A549 (cell line): ENCODE data around the gene STXBP6. TPM values are rescaled to one million over a fixed set of nuclear protein-coding genes. Genes with fewer than 3 reads are reported as not detected.

Experiments
- ATAC-seq, 2 experiments: fragments of 200-7000 bp in 1 of 2; fragments of >200 bp in 1 of 2; cut with Nextera tagmentation in 1 of 2; cut with Tn5 transposase in 1 of 2; 3 replicates each; pipeline versions ENCODE4 v1.8.0 to v1.9.1; 2018 to 2020; ENCODE audit warnings: mild to moderate bottlenecking in 1 of 2, moderate library complexity in 1 of 2
- CTCF ChIA-PET: fragments of 300-600 bp; sonication (Branson Sonifier 250); formaldehyde crosslinking; extraction: SDS; loops from one replicate; lab custom pipeline; 2021; ENCODE audit warnings: antibody characterized with exemption, inconsistent platforms; lab: Yijun Ruan, JAX
- POLR2A ChIA-PET: fragments of 350-600 bp; formaldehyde crosslinking; extraction: SDS; loops from one replicate; lab custom pipeline; 2021; ENCODE audit warnings: antibody characterized with exemption, inconsistent platforms; lab: Yijun Ruan, JAX
- DNase-seq, 2 experiments: peaks; one replicate each; pipeline versions ENCODE4 v3.0.0 to v3.0.0-alpha.2; 2011 to 2016; ENCODE audit warnings: low read depth in 1 of 2, low spot score in 1 of 2
- FAIRE-seq: peaks from 2 replicates; lab custom pipeline; 2011; peaks lifted over from hg19 to GRCh38; lab: Jason Lieb, UNC
- H3K27ac ChIP-seq, 2 experiments: fragments of >200 bp; sonication (Bioruptor Twin); formaldehyde crosslinking; 3 replicates each; pipeline ENCODE4 v1.5.1; 2016 to 2017
- H3K4me1 ChIP-seq: fragments of >200 bp; sonication (Bioruptor Twin); formaldehyde crosslinking; 3 replicates; pipeline ENCODE4 v1.6.1; 2016
- H3K4me2 ChIP-seq: fragments of >200 bp; sonication (Bioruptor Twin); formaldehyde crosslinking; 3 replicates; pipeline ENCODE4 v1.6.1; 2016
- H3K4me3 ChIP-seq: fragments of >200 bp; sonication (Bioruptor Twin); formaldehyde crosslinking; 3 replicates; pipeline ENCODE4 v1.5.1; 2016
- H3K9me3 ChIP-seq: fragments of >200 bp; sonication (Bioruptor Twin); formaldehyde crosslinking; 3 replicates; pipeline ENCODE4 v1.6.1; 2016
- CEBPB ChIP-seq, 2 experiments: fragments of >200 bp in 1 of 2; sonication (Bioruptor Twin) in 1 of 2; formaldehyde crosslinking in 1 of 2; IDR thresholded peaks; 2 replicates each; pipeline ENCODE4 v1.6.1; 2012 to 2016
- CHD2 ChIP-seq: fragments of 150-350 bp; IDR thresholded peaks from 2 replicates; pipeline ENCODE4 v1.6.1; 2014; ENCODE audit warnings: low read length; ENCODE audit not compliant: partially characterized antibody
- EP300 ChIP-seq, 2 experiments: fragments of >200 bp; sonication (Bioruptor Twin); formaldehyde crosslinking; IDR thresholded peaks; 2 replicates in 1 of 2; 3 replicates in 1 of 2; pipeline ENCODE4 v1.6.1; 2016 to 2017
- ESRRA ChIP-seq: fragments of 150-350 bp; IDR thresholded peaks from 2 replicates; pipeline ENCODE4 v1.6.1; 2014; ENCODE audit warnings: mild to moderate bottlenecking, low read length, borderline replicate concordance
- HOXA7 ChIP-seq: fragments of 250-450 bp; sonication (Bioruptor Pico); IDR thresholded peaks from 2 replicates; pipeline ENCODE4 v1.5.0; 2020; ENCODE audit warnings: mild to moderate bottlenecking, moderate library complexity
- JUN ChIP-seq, 2 experiments: fragments of >200 bp; sonication (Bioruptor Twin); formaldehyde crosslinking; IDR thresholded peaks; 2 replicates in 1 of 2; 3 replicates in 1 of 2; pipeline ENCODE4 v1.6.1; 2016 to 2017
- KDM1A ChIP-seq: fragments of 200-600 bp; sonication (generic); IDR thresholded peaks from 2 replicates; pipeline ENCODE4 v1.6.1; 2016; ENCODE audit warnings: low read depth, mild to moderate bottlenecking
- KDM5A ChIP-seq: fragments of 200-600 bp; sonication (generic); IDR thresholded peaks from 2 replicates; pipeline ENCODE4 v1.6.1; 2016; ENCODE audit warnings: antibody characterized with exemption, mild to moderate bottlenecking
- MAZ ChIP-seq: fragments of 150-350 bp; IDR thresholded peaks from 2 replicates; pipeline ENCODE4 v1.6.1; 2014; ENCODE audit warnings: antibody characterized with exemption, low read depth, low read length, borderline replicate concordance
- MYC ChIP-seq: IDR thresholded peaks from 2 replicates; pipeline ENCODE4 v1.6.1; 2012; ENCODE audit warnings: mild to moderate bottlenecking, inconsistent platforms, low read length, improper control_type of control experiment, borderline replicate concordance
- PHF8 ChIP-seq: fragments of 200-600 bp; sonication (generic); IDR thresholded peaks from 2 replicates; pipeline ENCODE4 v1.6.1; 2016; ENCODE audit warnings: low read depth, mild to moderate bottlenecking, antibody characterized with exemption, moderate library complexity, borderline replicate concordance
- POLR2A ChIP-seq: IDR thresholded peaks from 2 replicates; pipeline ENCODE4 v1.6.1; 2012; ENCODE audit warnings: mild to moderate bottlenecking, low read length
- POLR2AphosphoS2 ChIP-seq: conservative IDR thresholded peaks from 2 replicates; pipeline ENCODE4 v1.6.1; 2012; ENCODE audit warnings: low read length, improper control_type of control experiment, inconsistent platforms
- RFX5 ChIP-seq: fragments of 450-650 bp; IDR thresholded peaks from 2 replicates; pipeline ENCODE4 v1.7.1; 2014; ENCODE audit warnings: antibody characterized with exemption, mild to moderate bottlenecking, moderate library complexity
- SMC3 ChIP-seq: fragments of >200 bp; sonication (Bioruptor Twin); formaldehyde crosslinking; IDR thresholded peaks from 3 replicates; pipeline ENCODE4 v1.6.1; 2018; ENCODE audit warnings: inconsistent platforms
- TP53 ChIP-seq: fragments of 250-450 bp; sonication (Bioruptor Pico); IDR thresholded peaks from 2 replicates; pipeline ENCODE4 v1.5.0; 2021; ENCODE audit warnings: mild to moderate bottlenecking, moderate library complexity
- ZFP36 ChIP-seq: fragments of 450-650 bp; IDR thresholded peaks from 2 replicates; pipeline ENCODE4 v1.6.1; 2014; ENCODE audit warnings: borderline replicate concordance; ENCODE audit not compliant: partially characterized antibody
- ZSCAN20 ChIP-seq: fragments of 250-450 bp; sonication (Bioruptor Pico); IDR thresholded peaks from 2 replicates; pipeline ENCODE4 v1.8.0; 2022; ENCODE audit warnings: mild to moderate bottlenecking, moderate library complexity
- WGBS: methylation state at CpG from one replicate; pipeline ENCODE4 v1.1.6; 2017; ENCODE audit errors: missing lambda C conversion rate; 5-methylcytosine and 5-hydroxymethylcytosine counted together
- polyA plus RNA-seq, 4 experiments: library from polyadenylated mRNA; depleted of rRNA in 3 of 4; stranded (reverse); fragments of >200 nt; fragmentation: RNase III in 1 of 4; extraction: RNeasy Plus Mini Kit Qiagen cat#74134 plus additional on column Dnase treatment in 1 of 4; gene quantifications; 2 replicates in 3 of 4; 3 replicates in 1 of 4; pipeline ENCODE4 v1.2.3, GENCODE V29; 2011 to 2017
- TF ChIP-seq, protein P1 (sequence below): fragments of >200 bp; sonication (Bioruptor Twin); formaldehyde crosslinking; IDR thresholded peaks from 3 replicates; pipeline ENCODE4 v1.5.1; 2016
- TF ChIP-seq, protein P2 (sequence below): fragments of 150-350 bp; IDR thresholded peaks from 2 replicates; pipeline ENCODE4 v1.6.1; 2014; ENCODE audit warnings: low read depth, mild to moderate bottlenecking, low read length
- TF ChIP-seq, protein P3 (sequence below): fragments of >200 bp; sonication (Bioruptor Twin); formaldehyde crosslinking; IDR thresholded peaks from 3 replicates; pipeline ENCODE4 v1.6.1; 2016
- TF ChIP-seq, protein P4 (sequence below): fragments of 450-650 bp; IDR thresholded peaks from 2 replicates; pipeline ENCODE4 v1.6.1; 2014; ENCODE audit warnings: antibody characterized with exemption

The STXBP6 gene
- polyA plus RNA-seq, 2 of the 4 experiments (the other 2 are of a cell fraction): 1.7 to 6.3 TPM

- DNase-seq (no peak), ATAC-seq (no peak), FAIRE-seq (no peak)
- Histone ChIP-seq H3K4me3 (no peak overlapping the region), H3K4me2 (no peak overlapping the region), H3K4me1 (peaks cover 12% of the 10 kb centered on the region; the same call in 2 of the 3 replicates), H3K9me3 (no peaks in the 10 kb centered on the region; the same call in 2 of the 3 replicates), H3K27ac (no peak overlapping the region)
- WGBS: 45% methylated on average over 2 of the region's 2 CpGs
- POLR2A ChIA-PET: no interaction called here
- no peak for TF ChIP-seq POLR2A
- no peak for TF ChIP-seq ESRRA
- TF ChIP-seq, protein P1, sequence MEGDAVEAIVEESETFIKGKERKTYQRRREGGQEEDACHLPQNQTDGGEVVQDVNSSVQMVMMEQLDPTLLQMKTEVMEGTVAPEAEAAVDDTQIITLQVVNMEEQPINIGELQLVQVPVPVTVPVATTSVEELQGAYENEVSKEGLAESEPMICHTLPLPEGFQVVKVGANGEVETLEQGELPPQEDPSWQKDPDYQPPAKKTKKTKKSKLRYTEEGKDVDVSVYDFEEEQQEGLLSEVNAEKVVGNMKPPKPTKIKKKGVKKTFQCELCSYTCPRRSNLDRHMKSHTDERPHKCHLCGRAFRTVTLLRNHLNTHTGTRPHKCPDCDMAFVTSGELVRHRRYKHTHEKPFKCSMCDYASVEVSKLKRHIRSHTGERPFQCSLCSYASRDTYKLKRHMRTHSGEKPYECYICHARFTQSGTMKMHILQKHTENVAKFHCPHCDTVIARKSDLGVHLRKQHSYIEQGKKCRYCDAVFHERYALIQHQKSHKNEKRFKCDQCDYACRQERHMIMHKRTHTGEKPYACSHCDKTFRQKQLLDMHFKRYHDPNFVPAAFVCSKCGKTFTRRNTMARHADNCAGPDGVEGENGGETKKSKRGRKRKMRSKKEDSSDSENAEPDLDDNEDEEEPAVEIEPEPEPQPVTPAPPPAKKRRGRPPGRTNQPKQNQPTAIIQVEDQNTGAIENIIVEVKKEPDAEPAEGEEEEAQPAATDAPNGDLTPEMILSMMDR: no peak
- TF ChIP-seq MYC: no peak
- TF ChIP-seq TP53 (CRISPR knock-in tag): no peak
- TF ChIP-seq, protein P2, sequence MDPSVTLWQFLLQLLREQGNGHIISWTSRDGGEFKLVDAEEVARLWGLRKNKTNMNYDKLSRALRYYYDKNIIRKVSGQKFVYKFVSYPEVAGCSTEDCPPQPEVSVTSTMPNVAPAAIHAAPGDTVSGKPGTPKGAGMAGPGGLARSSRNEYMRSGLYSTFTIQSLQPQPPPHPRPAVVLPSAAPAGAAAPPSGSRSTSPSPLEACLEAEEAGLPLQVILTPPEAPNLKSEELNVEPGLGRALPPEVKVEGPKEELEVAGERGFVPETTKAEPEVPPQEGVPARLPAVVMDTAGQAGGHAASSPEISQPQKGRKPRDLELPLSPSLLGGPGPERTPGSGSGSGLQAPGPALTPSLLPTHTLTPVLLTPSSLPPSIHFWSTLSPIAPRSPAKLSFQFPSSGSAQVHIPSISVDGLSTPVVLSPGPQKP: no peak
- no peak for TF ChIP-seq CEBPB (IDR thresholded peaks at IDR 0.05)
- TF ChIP-seq MAZ: no peak
- TF ChIP-seq, protein P3, sequence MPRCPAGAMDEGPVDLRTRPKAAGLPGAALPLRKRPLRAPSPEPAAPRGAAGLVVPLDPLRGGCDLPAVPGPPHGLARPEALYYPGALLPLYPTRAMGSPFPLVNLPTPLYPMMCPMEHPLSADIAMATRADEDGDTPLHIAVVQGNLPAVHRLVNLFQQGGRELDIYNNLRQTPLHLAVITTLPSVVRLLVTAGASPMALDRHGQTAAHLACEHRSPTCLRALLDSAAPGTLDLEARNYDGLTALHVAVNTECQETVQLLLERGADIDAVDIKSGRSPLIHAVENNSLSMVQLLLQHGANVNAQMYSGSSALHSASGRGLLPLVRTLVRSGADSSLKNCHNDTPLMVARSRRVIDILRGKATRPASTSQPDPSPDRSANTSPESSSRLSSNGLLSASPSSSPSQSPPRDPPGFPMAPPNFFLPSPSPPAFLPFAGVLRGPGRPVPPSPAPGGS: no peak
- no peak for TF ChIP-seq SMC3
- no peak for TF ChIP-seq RFX5
- no peak for TF ChIP-seq ZFP36
- no peak for TF ChIP-seq HOXA7 (CRISPR knock-in tag)
- no peak for TF ChIP-seq KDM1A
- no peak for TF ChIP-seq CHD2
- no peak for TF ChIP-seq JUN (IDR thresholded peaks at IDR 0.05)
- no peak for TF ChIP-seq EP300 (IDR thresholded peaks at IDR 0.05)
- no peak for TF ChIP-seq KDM5A
- CTCF ChIA-PET: no interaction called here
These were observed 75.2 kb downstream of the STXBP6 start for GRCh38 chr14:24974591-24975374.

DNA sequence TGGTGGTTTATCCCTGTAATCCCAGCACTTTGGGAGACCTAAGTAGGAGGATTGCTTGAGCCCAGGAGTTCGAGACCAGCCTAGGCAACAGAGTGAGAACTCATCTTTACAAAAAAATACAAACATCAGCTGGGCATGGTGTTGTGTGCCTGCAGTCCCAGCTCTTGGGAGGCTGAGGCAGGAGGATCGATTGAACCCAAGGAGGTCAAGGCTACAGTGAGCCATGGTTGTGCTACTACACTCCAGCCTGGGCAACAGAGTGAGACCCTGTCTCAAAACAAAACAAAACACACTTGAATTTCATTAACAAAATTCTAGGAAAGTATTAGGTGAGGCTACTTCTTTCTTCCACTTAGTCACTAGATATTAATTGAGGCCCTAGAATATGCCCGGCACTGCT is 77.1 kb downstream of the STXBP6 start:
- ATAC-seq: no peak
- CTCF ChIA-PET: interaction anchor here (0.9 kb wide), 1 partner anchor 9 kb away, joined by 4 read pairs; no protein-coding TSS in a partner anchor
- POLR2A ChIA-PET: no interaction called here
- Histone ChIP-seq H3K4me3 (no peak overlapping the region), H3K9me3 (no peaks in the 10 kb centered on the region; the same call in 2 of the 3 replicates), H3K27ac (no peak overlapping the region), H3K4me2 (no peak overlapping the region), H3K4me1 (no peaks in the 10 kb centered on the region)
- FAIRE-seq: no peak
- TF ChIP-seq CHD2 (no peak), POLR2AphosphoS2 (no peak), ZSCAN20 (no peak), PHF8 (no peak), EP300 (IDR thresholded peaks at IDR 0.05) (no peak), ZFP36 (no peak), RFX5 (no peak)
- TF ChIP-seq, protein P4, sequence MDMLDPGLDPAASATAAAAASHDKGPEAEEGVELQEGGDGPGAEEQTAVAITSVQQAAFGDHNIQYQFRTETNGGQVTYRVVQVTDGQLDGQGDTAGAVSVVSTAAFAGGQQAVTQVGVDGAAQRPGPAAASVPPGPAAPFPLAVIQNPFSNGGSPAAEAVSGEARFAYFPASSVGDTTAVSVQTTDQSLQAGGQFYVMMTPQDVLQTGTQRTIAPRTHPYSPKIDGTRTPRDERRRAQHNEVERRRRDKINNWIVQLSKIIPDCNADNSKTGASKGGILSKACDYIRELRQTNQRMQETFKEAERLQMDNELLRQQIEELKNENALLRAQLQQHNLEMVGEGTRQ: no peak
- DNase-seq: no peak
- 61% methylated on average over 3 of the region's 3 CpGs for WGBS
